ENCODE measurements around the gene GAL3ST1. TPM values are rescaled to one million over a fixed set of nuclear protein-coding genes. Genes with fewer than 3 reads are reported as not detected.

Gene GAL3ST1
- total and polyA plus RNA-seq, 2 of the 8 experiments (the other 6 are each of a cell fraction or from before 2014, with no cell fraction given), result 11.0 to 32.5 TPM

DNA sequence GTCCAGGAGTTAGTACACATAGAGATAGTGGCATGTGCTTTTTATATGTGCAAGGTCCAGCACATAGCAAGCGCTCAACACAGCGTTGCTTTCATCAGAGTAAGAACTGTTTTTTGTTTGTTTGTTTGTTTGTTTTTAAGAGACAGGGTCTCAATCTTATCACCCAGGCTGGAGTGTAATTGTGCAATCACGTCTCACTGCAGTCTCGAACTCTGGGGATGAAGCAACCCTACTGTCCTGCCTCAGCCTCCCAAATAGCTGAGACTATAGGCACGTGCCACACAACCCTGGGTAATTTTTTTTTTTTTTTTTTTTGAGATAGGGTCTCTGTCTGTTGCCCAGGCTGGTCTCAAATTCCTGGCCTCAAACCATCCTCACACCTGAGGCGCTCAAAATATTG, 43.4 kb upstream of the GAL3ST1 start (continued):
- TF ChIP-seq, protein P1, sequence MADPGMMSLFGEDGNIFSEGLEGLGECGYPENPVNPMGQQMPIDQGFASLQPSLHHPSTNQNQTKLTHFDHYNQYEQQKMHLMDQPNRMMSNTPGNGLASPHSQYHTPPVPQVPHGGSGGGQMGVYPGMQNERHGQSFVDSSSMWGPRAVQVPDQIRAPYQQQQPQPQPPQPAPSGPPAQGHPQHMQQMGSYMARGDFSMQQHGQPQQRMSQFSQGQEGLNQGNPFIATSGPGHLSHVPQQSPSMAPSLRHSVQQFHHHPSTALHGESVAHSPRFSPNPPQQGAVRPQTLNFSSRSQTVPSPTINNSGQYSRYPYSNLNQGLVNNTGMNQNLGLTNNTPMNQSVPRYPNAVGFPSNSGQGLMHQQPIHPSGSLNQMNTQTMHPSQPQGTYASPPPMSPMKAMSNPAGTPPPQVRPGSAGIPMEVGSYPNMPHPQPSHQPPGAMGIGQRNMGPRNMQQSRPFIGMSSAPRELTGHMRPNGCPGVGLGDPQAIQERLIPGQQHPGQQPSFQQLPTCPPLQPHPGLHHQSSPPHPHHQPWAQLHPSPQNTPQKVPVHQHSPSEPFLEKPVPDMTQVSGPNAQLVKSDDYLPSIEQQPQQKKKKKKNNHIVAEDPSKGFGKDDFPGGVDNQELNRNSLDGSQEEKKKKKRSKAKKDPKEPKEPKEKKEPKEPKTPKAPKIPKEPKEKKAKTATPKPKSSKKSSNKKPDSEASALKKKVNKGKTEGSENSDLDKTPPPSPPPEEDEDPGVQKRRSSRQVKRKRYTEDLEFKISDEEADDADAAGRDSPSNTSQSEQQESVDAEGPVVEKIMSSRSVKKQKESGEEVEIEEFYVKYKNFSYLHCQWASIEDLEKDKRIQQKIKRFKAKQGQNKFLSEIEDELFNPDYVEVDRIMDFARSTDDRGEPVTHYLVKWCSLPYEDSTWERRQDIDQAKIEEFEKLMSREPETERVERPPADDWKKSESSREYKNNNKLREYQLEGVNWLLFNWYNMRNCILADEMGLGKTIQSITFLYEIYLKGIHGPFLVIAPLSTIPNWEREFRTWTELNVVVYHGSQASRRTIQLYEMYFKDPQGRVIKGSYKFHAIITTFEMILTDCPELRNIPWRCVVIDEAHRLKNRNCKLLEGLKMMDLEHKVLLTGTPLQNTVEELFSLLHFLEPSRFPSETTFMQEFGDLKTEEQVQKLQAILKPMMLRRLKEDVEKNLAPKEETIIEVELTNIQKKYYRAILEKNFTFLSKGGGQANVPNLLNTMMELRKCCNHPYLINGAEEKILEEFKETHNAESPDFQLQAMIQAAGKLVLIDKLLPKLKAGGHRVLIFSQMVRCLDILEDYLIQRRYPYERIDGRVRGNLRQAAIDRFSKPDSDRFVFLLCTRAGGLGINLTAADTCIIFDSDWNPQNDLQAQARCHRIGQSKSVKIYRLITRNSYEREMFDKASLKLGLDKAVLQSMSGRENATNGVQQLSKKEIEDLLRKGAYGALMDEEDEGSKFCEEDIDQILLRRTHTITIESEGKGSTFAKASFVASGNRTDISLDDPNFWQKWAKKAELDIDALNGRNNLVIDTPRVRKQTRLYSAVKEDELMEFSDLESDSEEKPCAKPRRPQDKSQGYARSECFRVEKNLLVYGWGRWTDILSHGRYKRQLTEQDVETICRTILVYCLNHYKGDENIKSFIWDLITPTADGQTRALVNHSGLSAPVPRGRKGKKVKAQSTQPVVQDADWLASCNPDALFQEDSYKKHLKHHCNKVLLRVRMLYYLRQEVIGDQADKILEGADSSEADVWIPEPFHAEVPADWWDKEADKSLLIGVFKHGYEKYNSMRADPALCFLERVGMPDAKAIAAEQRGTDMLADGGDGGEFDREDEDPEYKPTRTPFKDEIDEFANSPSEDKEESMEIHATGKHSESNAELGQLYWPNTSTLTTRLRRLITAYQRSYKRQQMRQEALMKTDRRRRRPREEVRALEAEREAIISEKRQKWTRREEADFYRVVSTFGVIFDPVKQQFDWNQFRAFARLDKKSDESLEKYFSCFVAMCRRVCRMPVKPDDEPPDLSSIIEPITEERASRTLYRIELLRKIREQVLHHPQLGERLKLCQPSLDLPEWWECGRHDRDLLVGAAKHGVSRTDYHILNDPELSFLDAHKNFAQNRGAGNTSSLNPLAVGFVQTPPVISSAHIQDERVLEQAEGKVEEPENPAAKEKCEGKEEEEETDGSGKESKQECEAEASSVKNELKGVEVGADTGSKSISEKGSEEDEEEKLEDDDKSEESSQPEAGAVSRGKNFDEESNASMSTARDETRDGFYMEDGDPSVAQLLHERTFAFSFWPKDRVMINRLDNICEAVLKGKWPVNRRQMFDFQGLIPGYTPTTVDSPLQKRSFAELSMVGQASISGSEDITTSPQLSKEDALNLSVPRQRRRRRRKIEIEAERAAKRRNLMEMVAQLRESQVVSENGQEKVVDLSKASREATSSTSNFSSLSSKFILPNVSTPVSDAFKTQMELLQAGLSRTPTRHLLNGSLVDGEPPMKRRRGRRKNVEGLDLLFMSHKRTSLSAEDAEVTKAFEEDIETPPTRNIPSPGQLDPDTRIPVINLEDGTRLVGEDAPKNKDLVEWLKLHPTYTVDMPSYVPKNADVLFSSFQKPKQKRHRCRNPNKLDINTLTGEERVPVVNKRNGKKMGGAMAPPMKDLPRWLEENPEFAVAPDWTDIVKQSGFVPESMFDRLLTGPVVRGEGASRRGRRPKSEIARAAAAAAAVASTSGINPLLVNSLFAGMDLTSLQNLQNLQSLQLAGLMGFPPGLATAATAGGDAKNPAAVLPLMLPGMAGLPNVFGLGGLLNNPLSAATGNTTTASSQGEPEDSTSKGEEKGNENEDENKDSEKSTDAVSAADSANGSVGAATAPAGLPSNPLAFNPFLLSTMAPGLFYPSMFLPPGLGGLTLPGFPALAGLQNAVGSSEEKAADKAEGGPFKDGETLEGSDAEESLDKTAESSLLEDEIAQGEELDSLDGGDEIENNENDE (IDR thresholded peaks at IDR 0.05; ENCODE audit: insufficient replicate concordance, low read length), result no peak

Data from H1 (cell line).